CD4-positive, alpha-beta T cell (primary cell): ENCODE data around the gene MAGI1. TPM values are rescaled to one million over a fixed set of nuclear protein-coding genes. Genes with fewer than 3 reads are reported as not detected.

Experiments
- ATAC-seq: fragments of 200-7000 bp; cut with Tn5 transposase; one replicate; pipeline ENCODE4 v1.10.0; 2022; ENCODE audit warnings: mild to moderate bottlenecking; ENCODE audit not compliant: poor library complexity
- CTCF ChIA-PET: fragments of 350-600 bp; sonication (Branson Sonifier 250); formaldehyde crosslinking; loops from one replicate; lab custom pipeline; 2021; ENCODE audit warnings: antibody characterized with exemption, inconsistent platforms; lab: Charles Lee
- POLR2A ChIA-PET: fragments of 350-600 bp; sonication (Branson Sonifier 250); formaldehyde crosslinking; loops from one replicate; lab custom pipeline; 2021; ENCODE audit warnings: antibody characterized with exemption, inconsistent platforms; lab: Charles Lee
- DNase-seq, 14 experiments: peaks; one replicate each; pipeline ENCODE4 v3.0.0-alpha.2; 2013 to 2020; ENCODE audit warnings: mixed read lengths in 2 of 14
- H3K27ac ChIP-seq, 2 donors: one replicate each; pipeline versions ENCODE4 v1.5.1 to v1.7.0; 2013; ENCODE audit warnings: low read length in 2 of 2, low read depth in 1 of 2, mild to moderate bottlenecking in 1 of 2
- H3K27me3 ChIP-seq, 2 experiments: 1 replicate in 1 of 2; 2 replicates in 1 of 2; pipeline versions ENCODE4 v1.6.1 to v1.7.0; 2013; ENCODE audit warnings: low read length in 2 of 2, control low read depth in 1 of 2, mild to moderate bottlenecking in 1 of 2, moderate library complexity in 1 of 2; ENCODE audit not compliant: insufficient read depth in 2 of 2, control insufficient read depth in 1 of 2
- H3K36me3 ChIP-seq: one replicate; pipeline ENCODE4 v1.6.1; 2013; ENCODE audit warnings: low read length, control low read depth; ENCODE audit not compliant: insufficient read depth
- H3K4me1 ChIP-seq: one replicate; pipeline ENCODE4 v1.6.1; 2013; ENCODE audit warnings: low read length, control low read depth; ENCODE audit not compliant: insufficient read depth
- H3K4me3 ChIP-seq: one replicate; pipeline ENCODE4 v1.5.1; 2013; ENCODE audit warnings: mild to moderate bottlenecking, low read length, moderate library complexity
- H3K9me3 ChIP-seq, 2 experiments: 1 replicate in 1 of 2; 2 replicates in 1 of 2; pipeline versions ENCODE4 v1.6.1 to v1.7.0; 2013; ENCODE audit warnings: low read length in 2 of 2, mild to moderate bottlenecking in 2 of 2, control low read depth in 1 of 2, moderate library complexity in 1 of 2; ENCODE audit not compliant: control insufficient read depth in 1 of 2, insufficient read depth in 1 of 2
- H3K27ac Mint-ChIP-seq: one replicate; pipeline ENCODE4 v1.8.0; 2020; ENCODE audit warnings: mixed read lengths
- H3K27me3 Mint-ChIP-seq: one replicate; pipeline ENCODE4 v1.8.0; 2021; ENCODE audit warnings: mixed read lengths
- H3K36me3 Mint-ChIP-seq: one replicate; pipeline ENCODE4 v1.8.0; 2021; ENCODE audit warnings: low read depth, mixed read lengths
- H3K4me1 Mint-ChIP-seq: one replicate; pipeline ENCODE4 v1.8.0; 2021; ENCODE audit warnings: low read depth, mixed read lengths
- H3K4me3 Mint-ChIP-seq: one replicate; pipeline ENCODE4 v1.8.0; 2020; ENCODE audit warnings: mild to moderate bottlenecking, mixed read lengths
- H3K9me3 Mint-ChIP-seq: one replicate; pipeline ENCODE4 v1.8.0; 2020; ENCODE audit warnings: mixed read lengths
- CTCF ChIP-seq: fragments of 200-600 bp; IDR thresholded peaks from one replicate; pipeline ENCODE4 v1.8.0; 2022; ENCODE audit warnings: antibody characterized with exemption, mild to moderate bottlenecking
- intact Hi-C, 2 experiments: fragments of 100-400 bp; cut with DNase I in 1 of 2; cut with micrococcal nuclease in 1 of 2; formaldehyde crosslinking; loops; one replicate each; pipeline versions ENCODE4 v1.15.1 to v1.9.0; 2023 to 2025; cut with DNase I, micrococcal nuclease
- total RNA-seq, 174 experiments: library from RNA in 2 of 174; stranded (reverse) in 2 of 174; gene quantifications; one replicate each; pipeline ENCODE4 v1.2.3 and lab custom pipeline; 2021 to 2026

The MAGI1 gene
- total RNA-seq, 2 experiments from 2014 or later: not detected

GRCh38 chr3:65557899-65558564, 480.7 kb downstream of the MAGI1 start:
- Histone ChIP-seq H3K27me3 (no peaks in the 10 kb centered on the region), H3K36me3 (no peaks in the 10 kb centered on the region), H3K9me3 (no peaks in the 10 kb centered on the region), H3K4me3 (no peak overlapping the region), H3K27ac (no peak overlapping the region), H3K4me1 (no peaks in the 10 kb centered on the region)
- Mint-ChIP-seq H3K27ac (no peak overlapping the region), H3K9me3 (no peaks in the 10 kb centered on the region), H3K4me3 (no peak overlapping the region), H3K4me1 (no peaks in the 10 kb centered on the region), H3K27me3 (no peaks in the 10 kb centered on the region), H3K36me3 (no peaks in the 10 kb centered on the region)
- DNase-seq (no peak), ATAC-seq (no peak)
- intact Hi-C loops: no loop called here
- ChIA-PET CTCF (no interaction called here), POLR2A (no interaction called here)
- no peak for TF ChIP-seq CTCF

- no peak for ATAC-seq
Observed at GRCh38 chr3:65556934-65557577, 481.7 kb downstream of the MAGI1 start.

GRCh38 chr3:65552434-65552833, 486.3 kb downstream of the MAGI1 start:
- no peak for DNase-seq
- peaks cover 0 to 19% of the 10 kb centered on the region in 2 experiments for H3K9me3 ChIP-seq
- CTCF ChIA-PET: no interaction called here
- peaks cover 0 to 2% of the 10 kb centered on the region in 2 experiments for H3K27me3 ChIP-seq
- ATAC-seq: no peak
- H3K4me3 ChIP-seq: no peak overlapping the region
- Mint-ChIP-seq H3K27me3 (peaks cover 18% of the 10 kb centered on the region), H3K4me1 (no peaks in the 10 kb centered on the region), H3K9me3 (no peaks in the 10 kb centered on the region), H3K4me3 (no peak overlapping the region), H3K27ac (no peak overlapping the region), H3K36me3 (no peaks in the 10 kb centered on the region)
- POLR2A ChIA-PET: no interaction called here
- H3K27ac ChIP-seq: no peak overlapping the region
- no peak for TF ChIP-seq CTCF
- intact Hi-C loops: no loop called here
- H3K36me3 ChIP-seq: no peaks in the 10 kb centered on the region
- no peaks in the 10 kb centered on the region for H3K4me1 ChIP-seq

More at GRCh38 chr3:65556934-65557577, 481.7 kb downstream of the MAGI1 start:
- no peaks in the 10 kb centered on the region for H3K27me3 ChIP-seq
- DNase-seq: no peak
- ChIA-PET CTCF (no interaction called here), POLR2A (no interaction called here)
- H3K36me3 ChIP-seq: no peaks in the 10 kb centered on the region
- no peak overlapping the region for H3K27ac Mint-ChIP-seq
- H3K4me3 Mint-ChIP-seq: no peak overlapping the region
- H3K27me3 Mint-ChIP-seq: no peaks in the 10 kb centered on the region
- intact Hi-C loops: no loop called here
- H3K27ac ChIP-seq: no peak overlapping the region
- no peaks in the 10 kb centered on the region for H3K9me3 Mint-ChIP-seq
- no peak for TF ChIP-seq CTCF
- no peaks in the 10 kb centered on the region for H3K36me3 Mint-ChIP-seq
- H3K9me3 ChIP-seq: no peaks in the 10 kb centered on the region
- no peaks in the 10 kb centered on the region for H3K4me1 Mint-ChIP-seq
- no peak overlapping the region for H3K4me3 ChIP-seq
- no peaks in the 10 kb centered on the region for H3K4me1 ChIP-seq
